GM23338 (cell line): ENCODE measurements around the gene CFB. TPM values are rescaled to one million over a fixed set of nuclear protein-coding genes. Genes with fewer than 3 reads are reported as not detected.

Source experiments
- ATAC-seq: fragments of 200-7000 bp; cut with Tn5 transposase; 3 replicates; pipeline ENCODE4 v1.9.1; 2020
- DNase-seq: peaks from one replicate; pipeline ENCODE4 v3.0.0-alpha.2; 2015; ENCODE audit warnings: low spot score
- H2AFZ ChIP-seq: fragments of 200-600 bp; sonication (generic); 2 replicates; pipeline ENCODE4 v1.8.0; 2016; ENCODE audit warnings: antibody characterized with exemption, mild to moderate bottlenecking, moderate library complexity
- H3F3A ChIP-seq: fragments of 200-600 bp; sonication (generic); replicated peaks from 2 replicates; pipeline ENCODE4 v1.8.0; 2017; ENCODE audit warnings: antibody characterized with exemption, mixed run types, low read depth
- H3K27ac ChIP-seq: fragments of 200-600 bp; sonication (generic); 2 replicates; pipeline ENCODE4 v1.6.1; 2016; ENCODE audit warnings: low read depth
- H3K27me3 ChIP-seq: fragments of 200-600 bp; sonication (generic); 2 replicates; pipeline ENCODE4 v1.8.0; 2016; ENCODE audit warnings: mild to moderate bottlenecking, mixed run types, moderate library complexity; ENCODE audit not compliant: insufficient read depth
- H3K36me3 ChIP-seq: fragments of 200-600 bp; sonication (generic); 2 replicates; pipeline ENCODE4 v1.8.0; 2016; ENCODE audit warnings: mild to moderate bottlenecking; ENCODE audit not compliant: insufficient read depth
- H3K4me1 ChIP-seq: fragments of 200-600 bp; sonication (generic); 2 replicates; pipeline ENCODE4 v1.8.0; 2016; ENCODE audit warnings: mild to moderate bottlenecking, moderate library complexity; ENCODE audit not compliant: insufficient read depth
- H3K4me2 ChIP-seq: fragments of 200-600 bp; sonication (generic); 2 replicates; pipeline ENCODE4 v1.7.1; 2017; ENCODE audit warnings: mixed run types
- H3K4me3 ChIP-seq: fragments of 200-600 bp; sonication (generic); 2 replicates; pipeline ENCODE4 v1.6.1; 2016; ENCODE audit warnings: mixed run types
- H3K79me2 ChIP-seq: fragments of 200-600 bp; sonication (generic); replicated peaks from 2 replicates; pipeline ENCODE4 v1.8.0; 2017; ENCODE audit warnings: mild to moderate bottlenecking; ENCODE audit not compliant: insufficient read depth
- H3K9me2 ChIP-seq: fragments of 200-600 bp; sonication (generic); 2 replicates; pipeline ENCODE4 v1.8.0; 2017; ENCODE audit not compliant: insufficient read depth
- H4K20me1 ChIP-seq: fragments of 200-600 bp; sonication (generic); replicated peaks from 2 replicates; pipeline ENCODE4 v1.8.0; 2017; ENCODE audit warnings: mild to moderate bottlenecking; ENCODE audit not compliant: insufficient read depth
- H3K27ac Mint-ChIP-seq: 2 replicates; pipeline ENCODE4 v1.8.0; 2020; ENCODE audit warnings: inconsistent platforms, mild to moderate bottlenecking, moderate library complexity, mixed read lengths
- H3K27me3 Mint-ChIP-seq: 3 replicates; pipeline ENCODE4 v1.8.0; 2022; ENCODE audit warnings: low read depth, mild to moderate bottlenecking, moderate library complexity, mixed read lengths, inconsistent platforms; ENCODE audit not compliant: insufficient read depth, poor library complexity
- H3K36me3 Mint-ChIP-seq: 3 replicates; pipeline ENCODE4 v1.8.0; 2021; ENCODE audit warnings: low read depth, mild to moderate bottlenecking, inconsistent platforms, moderate library complexity, mixed read lengths
- H3K4me1 Mint-ChIP-seq: 3 replicates; pipeline ENCODE4 v1.8.0; 2020; ENCODE audit warnings: mild to moderate bottlenecking, inconsistent platforms, mixed read lengths
- H3K4me3 Mint-ChIP-seq: 3 replicates; pipeline ENCODE4 v1.8.0; 2021; ENCODE audit warnings: moderate library complexity, mild to moderate bottlenecking, inconsistent platforms, mixed read lengths
- H3K9me3 Mint-ChIP-seq: 3 replicates; pipeline ENCODE4 v1.8.0; 2020; ENCODE audit warnings: moderate library complexity, mild to moderate bottlenecking, inconsistent platforms, mixed read lengths
- CREB1 ChIP-seq: fragments of 250-450 bp; sonication (Bioruptor Pico); IDR thresholded peaks from 2 replicates; pipeline ENCODE4 v1.5.0; 2020; ENCODE audit warnings: low read depth, mild to moderate bottlenecking, moderate library complexity
- EZH2 ChIP-seq: fragments of 200-600 bp; sonication (generic); IDR thresholded peaks from one replicate; pipeline ENCODE4 v1.8.0; 2017; ENCODE audit warnings: antibody characterized with exemption, mild to moderate bottlenecking, low read depth; ENCODE audit not compliant: unreplicated experiment
- EZH2phosphoT487 ChIP-seq: fragments of 200-600 bp; sonication (generic); IDR thresholded peaks from one replicate; pipeline ENCODE4 v1.8.1; 2018; ENCODE audit warnings: antibody characterized with exemption; ENCODE audit not compliant: unreplicated experiment
- JUNB ChIP-seq: IDR thresholded peaks from one replicate; pipeline ENCODE4 v1.6.1; 2016; ENCODE audit warnings: antibody characterized with exemption; ENCODE audit not compliant: unreplicated experiment
- NANOG ChIP-seq: IDR thresholded peaks from 2 replicates; pipeline ENCODE4 v1.6.1; 2016; ENCODE audit warnings: antibody characterized with exemption, borderline replicate concordance
- POLR2AphosphoS5 ChIP-seq: IDR thresholded peaks from 2 replicates; pipeline ENCODE4 v1.6.1; 2016; ENCODE audit warnings: antibody characterized with exemption, low read depth
- STAT1 ChIP-seq: IDR thresholded peaks from one replicate; pipeline ENCODE4 v1.6.1; 2016; ENCODE audit warnings: antibody characterized with exemption; ENCODE audit not compliant: unreplicated experiment
- ZNF114 ChIP-seq: fragments of 250-450 bp; sonication (Bioruptor Pico); IDR thresholded peaks from 2 replicates; pipeline ENCODE4 v1.5.0; 2020; ENCODE audit warnings: mild to moderate bottlenecking, moderate library complexity
- ZNF331 ChIP-seq: fragments of 250-450 bp; sonication (Bioruptor Pico); IDR thresholded peaks from 2 replicates; pipeline ENCODE4 v1.5.0; 2020; ENCODE audit warnings: low read depth, mild to moderate bottlenecking, moderate library complexity
- polyA plus RNA-seq: library from polyadenylated mRNA; unstranded; fragments of >200 nt; fragmentation: Nextera tagmentation; extraction: Ambion mirVana; gene quantifications from 2 replicates; pipeline ENCODE4 v1.2.1, GENCODE V29; 2016
- total RNA-seq: library from RNA; depleted of rRNA; stranded (reverse); fragments of >200 nt; shearing (Covaris generic); gene quantifications from 2 replicates; pipeline ENCODE4 v1.2.3, GENCODE V29; 2014
- TF ChIP-seq, protein P1 (sequence below): IDR thresholded peaks from one replicate; pipeline ENCODE4 v1.6.1; 2018; ENCODE audit warnings: antibody characterized with exemption; ENCODE audit not compliant: unreplicated experiment
- TF ChIP-seq, protein P2 (sequence below): fragments of 250-450 bp; sonication (Bioruptor Pico); IDR thresholded peaks from 2 replicates; pipeline ENCODE4 v1.5.0; 2020; ENCODE audit warnings: mild to moderate bottlenecking, moderate library complexity
- TF ChIP-seq, protein P3 (sequence below), 2 experiments: fragments of 200-600 bp in 1 of 2; sonication (generic) in 1 of 2; conservative IDR thresholded peaks; 2 replicates each; pipeline versions ENCODE4 v1.5.1 to v1.6.1; 2016 to 2017; ENCODE audit warnings: antibody characterized with exemption in 2 of 2, low read depth in 2 of 2, mild to moderate bottlenecking in 2 of 2, moderate library complexity in 1 of 2

CFB gene
- total and polyA plus RNA-seq, 2 experiments from 2014 or later: 0.86 TPM; not detected in 1

DNA sequence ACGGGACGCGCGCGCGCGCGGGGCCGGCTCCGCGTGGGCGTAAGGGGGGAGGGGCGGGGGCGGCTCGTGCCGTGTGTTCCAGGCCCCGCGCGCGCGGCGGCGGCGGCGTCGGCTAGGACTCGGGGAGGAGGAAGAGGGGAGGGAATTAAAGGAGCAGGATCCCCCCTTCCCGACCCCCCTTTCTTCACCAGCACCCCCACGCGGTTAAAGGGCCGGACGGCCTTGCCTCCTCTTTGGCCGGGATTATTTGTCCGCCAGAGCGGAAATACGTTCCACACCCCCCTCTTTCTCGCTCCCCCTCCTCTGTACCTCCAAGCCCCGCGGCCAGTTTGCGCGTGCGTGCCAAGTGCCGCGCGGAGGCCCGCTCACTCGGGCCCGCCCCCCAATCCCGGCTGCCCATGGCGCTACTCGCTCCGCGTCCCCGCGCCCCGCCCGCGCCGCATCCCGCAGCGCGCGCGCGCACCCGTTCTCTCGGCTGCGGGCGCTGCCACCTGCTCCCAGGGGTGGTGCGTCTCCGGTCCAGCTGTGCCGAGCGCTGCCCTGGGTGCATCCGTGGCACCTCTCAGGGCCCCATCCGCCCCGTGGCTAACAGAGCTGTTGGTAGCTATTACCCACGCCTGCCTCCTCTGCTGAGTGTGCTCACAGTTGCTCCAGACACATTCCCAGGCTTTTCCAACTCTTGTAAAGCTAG is 43.8 kb upstream of the CFB start, which contains the start of gene ZBTB12 (continued):
- no peak for TF ChIP-seq STAT1
- TF ChIP-seq, protein P1, sequence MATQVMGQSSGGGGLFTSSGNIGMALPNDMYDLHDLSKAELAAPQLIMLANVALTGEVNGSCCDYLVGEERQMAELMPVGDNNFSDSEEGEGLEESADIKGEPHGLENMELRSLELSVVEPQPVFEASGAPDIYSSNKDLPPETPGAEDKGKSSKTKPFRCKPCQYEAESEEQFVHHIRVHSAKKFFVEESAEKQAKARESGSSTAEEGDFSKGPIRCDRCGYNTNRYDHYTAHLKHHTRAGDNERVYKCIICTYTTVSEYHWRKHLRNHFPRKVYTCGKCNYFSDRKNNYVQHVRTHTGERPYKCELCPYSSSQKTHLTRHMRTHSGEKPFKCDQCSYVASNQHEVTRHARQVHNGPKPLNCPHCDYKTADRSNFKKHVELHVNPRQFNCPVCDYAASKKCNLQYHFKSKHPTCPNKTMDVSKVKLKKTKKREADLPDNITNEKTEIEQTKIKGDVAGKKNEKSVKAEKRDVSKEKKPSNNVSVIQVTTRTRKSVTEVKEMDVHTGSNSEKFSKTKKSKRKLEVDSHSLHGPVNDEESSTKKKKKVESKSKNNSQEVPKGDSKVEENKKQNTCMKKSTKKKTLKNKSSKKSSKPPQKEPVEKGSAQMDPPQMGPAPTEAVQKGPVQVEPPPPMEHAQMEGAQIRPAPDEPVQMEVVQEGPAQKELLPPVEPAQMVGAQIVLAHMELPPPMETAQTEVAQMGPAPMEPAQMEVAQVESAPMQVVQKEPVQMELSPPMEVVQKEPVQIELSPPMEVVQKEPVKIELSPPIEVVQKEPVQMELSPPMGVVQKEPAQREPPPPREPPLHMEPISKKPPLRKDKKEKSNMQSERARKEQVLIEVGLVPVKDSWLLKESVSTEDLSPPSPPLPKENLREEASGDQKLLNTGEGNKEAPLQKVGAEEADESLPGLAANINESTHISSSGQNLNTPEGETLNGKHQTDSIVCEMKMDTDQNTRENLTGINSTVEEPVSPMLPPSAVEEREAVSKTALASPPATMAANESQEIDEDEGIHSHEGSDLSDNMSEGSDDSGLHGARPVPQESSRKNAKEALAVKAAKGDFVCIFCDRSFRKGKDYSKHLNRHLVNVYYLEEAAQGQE: no peak

DNA sequence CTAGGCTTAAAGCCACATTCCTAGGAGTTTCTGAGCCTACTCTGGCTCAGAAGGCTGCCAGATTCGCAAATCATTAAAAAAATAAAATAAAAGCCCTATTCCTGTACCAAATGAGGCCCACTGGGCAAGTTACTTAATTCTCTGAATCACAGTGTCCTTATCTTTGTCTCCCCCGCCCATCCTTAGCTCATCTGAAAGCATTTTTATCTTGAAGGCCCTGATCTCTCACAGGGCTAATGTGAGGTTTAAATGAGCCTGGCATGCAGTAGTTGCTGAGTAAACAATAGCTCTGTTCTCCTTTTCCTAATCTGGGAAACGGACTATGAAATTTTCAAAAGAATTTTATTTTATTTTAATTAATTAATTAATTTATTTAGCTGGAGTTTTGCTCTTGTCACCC is 41.9 kb upstream of the CFB start:
- Histone ChIP-seq H3K79me2 (no peaks in the 10 kb centered on the region), H2AFZ (no peak overlapping the region), H3K27ac (no peak overlapping the region), H3K4me3 (no peak overlapping the region), H3K9me2 (no peaks in the 10 kb centered on the region), H4K20me1 (no peaks in the 10 kb centered on the region), H3K36me3 (no peaks in the 10 kb centered on the region), H3K4me1 (peaks cover 17% of the 10 kb centered on the region), H3K4me2 (no peak overlapping the region), H3K27me3 (no peaks in the 10 kb centered on the region), H3F3A (peaks cover 7% of the 10 kb centered on the region; the same call in 1 of the 2 replicates)
- DNase-seq (no peak), ATAC-seq (no peak)
- Mint-ChIP-seq H3K9me3 (no peaks in the 10 kb centered on the region), H3K27ac (no peak overlapping the region), H3K4me1 (peaks cover 28% of the 10 kb centered on the region), H3K4me3 (no peak overlapping the region), H3K27me3 (peaks cover 16% of the 10 kb centered on the region), H3K36me3 (peaks cover 15% of the 10 kb centered on the region)
- TF ChIP-seq NANOG: no peak
- TF ChIP-seq, protein P2, sequence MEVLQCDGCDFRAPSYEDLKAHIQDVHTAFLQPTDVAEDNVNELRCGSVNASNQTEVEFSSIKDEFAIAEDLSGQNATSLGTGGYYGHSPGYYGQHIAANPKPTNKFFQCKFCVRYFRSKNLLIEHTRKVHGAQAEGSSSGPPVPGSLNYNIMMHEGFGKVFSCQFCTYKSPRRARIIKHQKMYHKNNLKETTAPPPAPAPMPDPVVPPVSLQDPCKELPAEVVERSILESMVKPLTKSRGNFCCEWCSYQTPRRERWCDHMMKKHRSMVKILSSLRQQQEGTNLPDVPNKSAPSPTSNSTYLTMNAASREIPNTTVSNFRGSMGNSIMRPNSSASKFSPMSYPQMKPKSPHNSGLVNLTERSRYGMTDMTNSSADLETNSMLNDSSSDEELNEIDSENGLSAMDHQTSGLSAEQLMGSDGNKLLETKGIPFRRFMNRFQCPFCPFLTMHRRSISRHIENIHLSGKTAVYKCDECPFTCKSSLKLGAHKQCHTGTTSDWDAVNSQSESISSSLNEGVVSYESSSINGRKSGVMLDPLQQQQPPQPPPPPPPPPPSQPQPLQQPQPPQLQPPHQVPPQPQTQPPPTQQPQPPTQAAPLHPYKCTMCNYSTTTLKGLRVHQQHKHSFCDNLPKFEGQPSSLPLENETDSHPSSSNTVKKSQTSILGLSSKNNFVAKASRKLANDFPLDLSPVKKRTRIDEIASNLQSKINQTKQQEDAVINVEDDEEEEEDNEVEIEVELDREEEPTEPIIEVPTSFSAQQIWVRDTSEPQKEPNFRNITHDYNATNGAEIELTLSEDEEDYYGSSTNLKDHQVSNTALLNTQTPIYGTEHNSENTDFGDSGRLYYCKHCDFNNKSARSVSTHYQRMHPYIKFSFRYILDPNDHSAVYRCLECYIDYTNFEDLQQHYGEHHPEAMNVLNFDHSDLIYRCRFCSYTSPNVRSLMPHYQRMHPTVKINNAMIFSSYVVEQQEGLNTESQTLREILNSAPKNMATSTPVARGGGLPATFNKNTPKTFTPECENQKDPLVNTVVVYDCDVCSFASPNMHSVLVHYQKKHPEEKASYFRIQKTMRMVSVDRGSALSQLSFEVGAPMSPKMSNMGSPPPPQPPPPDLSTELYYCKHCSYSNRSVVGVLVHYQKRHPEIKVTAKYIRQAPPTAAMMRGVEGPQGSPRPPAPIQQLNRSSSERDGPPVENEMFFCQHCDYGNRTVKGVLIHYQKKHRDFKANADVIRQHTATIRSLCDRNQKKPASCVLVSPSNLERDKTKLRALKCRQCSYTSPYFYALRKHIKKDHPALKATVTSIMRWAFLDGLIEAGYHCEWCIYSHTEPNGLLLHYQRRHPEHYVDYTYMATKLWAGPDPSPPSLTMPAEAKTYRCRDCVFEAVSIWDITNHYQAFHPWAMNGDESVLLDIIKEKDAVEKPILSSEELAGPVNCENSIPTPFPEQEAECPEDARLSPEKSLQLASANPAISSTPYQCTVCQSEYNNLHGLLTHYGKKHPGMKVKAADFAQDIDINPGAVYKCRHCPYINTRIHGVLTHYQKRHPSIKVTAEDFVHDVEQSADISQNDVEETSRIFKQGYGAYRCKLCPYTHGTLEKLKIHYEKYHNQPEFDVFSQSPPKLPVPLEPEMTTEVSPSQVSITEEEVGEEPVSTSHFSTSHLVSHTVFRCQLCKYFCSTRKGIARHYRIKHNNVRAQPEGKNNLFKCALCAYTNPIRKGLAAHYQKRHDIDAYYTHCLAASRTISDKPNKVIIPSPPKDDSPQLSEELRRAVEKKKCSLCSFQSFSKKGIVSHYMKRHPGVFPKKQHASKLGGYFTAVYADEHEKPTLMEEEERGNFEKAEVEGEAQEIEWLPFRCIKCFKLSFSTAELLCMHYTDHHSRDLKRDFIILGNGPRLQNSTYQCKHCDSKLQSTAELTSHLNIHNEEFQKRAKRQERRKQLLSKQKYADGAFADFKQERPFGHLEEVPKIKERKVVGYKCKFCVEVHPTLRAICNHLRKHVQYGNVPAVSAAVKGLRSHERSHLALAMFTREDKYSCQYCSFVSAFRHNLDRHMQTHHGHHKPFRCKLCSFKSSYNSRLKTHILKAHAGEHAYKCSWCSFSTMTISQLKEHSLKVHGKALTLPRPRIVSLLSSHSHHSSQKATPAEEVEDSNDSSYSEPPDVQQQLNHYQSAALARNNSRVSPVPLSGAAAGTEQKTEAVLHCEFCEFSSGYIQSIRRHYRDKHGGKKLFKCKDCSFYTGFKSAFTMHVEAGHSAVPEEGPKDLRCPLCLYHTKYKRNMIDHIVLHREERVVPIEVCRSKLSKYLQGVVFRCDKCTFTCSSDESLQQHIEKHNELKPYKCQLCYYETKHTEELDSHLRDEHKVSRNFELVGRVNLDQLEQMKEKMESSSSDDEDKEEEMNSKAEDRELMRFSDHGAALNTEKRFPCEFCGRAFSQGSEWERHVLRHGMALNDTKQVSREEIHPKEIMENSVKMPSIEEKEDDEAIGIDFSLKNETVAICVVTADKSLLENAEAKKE (CRISPR knock-in tag): no peak
- TF ChIP-seq EZH2phosphoT487: no peak
- TF ChIP-seq STAT1: no peak
- no peak for TF ChIP-seq ZNF331 (CRISPR knock-in tag)
- TF ChIP-seq, protein P3, sequence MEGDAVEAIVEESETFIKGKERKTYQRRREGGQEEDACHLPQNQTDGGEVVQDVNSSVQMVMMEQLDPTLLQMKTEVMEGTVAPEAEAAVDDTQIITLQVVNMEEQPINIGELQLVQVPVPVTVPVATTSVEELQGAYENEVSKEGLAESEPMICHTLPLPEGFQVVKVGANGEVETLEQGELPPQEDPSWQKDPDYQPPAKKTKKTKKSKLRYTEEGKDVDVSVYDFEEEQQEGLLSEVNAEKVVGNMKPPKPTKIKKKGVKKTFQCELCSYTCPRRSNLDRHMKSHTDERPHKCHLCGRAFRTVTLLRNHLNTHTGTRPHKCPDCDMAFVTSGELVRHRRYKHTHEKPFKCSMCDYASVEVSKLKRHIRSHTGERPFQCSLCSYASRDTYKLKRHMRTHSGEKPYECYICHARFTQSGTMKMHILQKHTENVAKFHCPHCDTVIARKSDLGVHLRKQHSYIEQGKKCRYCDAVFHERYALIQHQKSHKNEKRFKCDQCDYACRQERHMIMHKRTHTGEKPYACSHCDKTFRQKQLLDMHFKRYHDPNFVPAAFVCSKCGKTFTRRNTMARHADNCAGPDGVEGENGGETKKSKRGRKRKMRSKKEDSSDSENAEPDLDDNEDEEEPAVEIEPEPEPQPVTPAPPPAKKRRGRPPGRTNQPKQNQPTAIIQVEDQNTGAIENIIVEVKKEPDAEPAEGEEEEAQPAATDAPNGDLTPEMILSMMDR (conservative IDR thresholded peaks at IDR 0.05; ENCODE audit: low read depth in 2 of 2): no peak
- TF ChIP-seq POLR2AphosphoS5: no peak
- TF ChIP-seq JUNB: no peak
- TF ChIP-seq CREB1 (CRISPR knock-in tag): no peak
- no peak for TF ChIP-seq EZH2
- TF ChIP-seq ZNF114 (CRISPR knock-in tag): no peak
